CD14-positive monocyte (primary cell): Measurements from ENCODE around the gene SMG6. TPM values are rescaled to one million over a fixed set of nuclear protein-coding genes. Genes with fewer than 3 reads are reported as not detected.

Experiments used
- DNase-seq, 3 donors: peaks; one replicate each; pipeline ENCODE4 v3.0.0-alpha.2; 2011 to 2022
- H2AFZ ChIP-seq: 2 replicates; pipeline ENCODE4 v1.6.0; 2012; ENCODE audit warnings: mild to moderate bottlenecking, low read depth, low read length, inconsistent platforms; ENCODE audit not compliant: insufficient read depth, poor library complexity, severe bottlenecking
- H3K27ac ChIP-seq, 2 donors: 1 replicate in 1 of 2; 2 replicates in 1 of 2; pipeline ENCODE4 v1.5.1; 2012 to 2013; ENCODE audit warnings: low read length in 2 of 2, control low read depth in 1 of 2, inconsistent platforms in 1 of 2, low read depth in 1 of 2, mild to moderate bottlenecking in 1 of 2
- H3K27me3 ChIP-seq, 2 donors: one replicate each; pipeline versions ENCODE4 v1.6.0 to v1.6.1; 2011 to 2013; ENCODE audit warnings: low read length in 2 of 2; ENCODE audit not compliant: control insufficient read depth in 2 of 2, insufficient read depth in 2 of 2
- H3K36me3 ChIP-seq, 2 donors: replicated peaks in 1 of 2; 1 replicate in 1 of 2; 2 replicates in 1 of 2; pipeline versions ENCODE4 v1.5.1 to v1.6.1; 2012 to 2013; ENCODE audit warnings: low read length in 2 of 2, control low read depth in 1 of 2, inconsistent platforms in 1 of 2, mild to moderate bottlenecking in 1 of 2; ENCODE audit not compliant: insufficient read depth in 2 of 2, control insufficient read depth in 1 of 2
- H3K4me1 ChIP-seq, 2 donors: 1 replicate in 1 of 2; 2 replicates in 1 of 2; pipeline versions ENCODE4 v1.5.1 to v1.6.1; 2012 to 2013; ENCODE audit warnings: low read length in 2 of 2, control low read depth in 1 of 2, inconsistent platforms in 1 of 2, mild to moderate bottlenecking in 1 of 2, moderate library complexity in 1 of 2; ENCODE audit not compliant: insufficient read depth in 2 of 2, control insufficient read depth in 1 of 2
- H3K4me2 ChIP-seq: replicated peaks from 2 replicates; pipeline ENCODE3; 2012; ENCODE audit warnings: low read length, moderate library complexity, mild to moderate bottlenecking; ENCODE audit not compliant: poor library complexity, severe bottlenecking; ENCODE audit errors: extremely low read depth
- H3K4me3 ChIP-seq, 3 experiments: fragments of 200-600 bp in 1 of 3; sonication (generic) in 1 of 3; replicated peaks in 1 of 3; 1 replicate in 2 of 3; 2 replicates in 1 of 3; pipeline ENCODE4 v1.5.1; 2011 to 2013; ENCODE audit warnings: low read length in 3 of 3, mild to moderate bottlenecking in 3 of 3, control low read depth in 2 of 3, low read depth in 2 of 3, inconsistent platforms in 1 of 3, moderate library complexity in 1 of 3
- H3K79me2 ChIP-seq: 2 replicates; pipeline ENCODE4 v1.6.0; 2012; ENCODE audit warnings: mild to moderate bottlenecking, control low read depth, inconsistent platforms, low read length, moderate library complexity; ENCODE audit not compliant: insufficient read depth
- H3K9ac ChIP-seq: 2 replicates; pipeline ENCODE4 v1.6.0; 2017; ENCODE audit warnings: low read length, mild to moderate bottlenecking; ENCODE audit not compliant: insufficient read depth, poor library complexity, severe bottlenecking
- H3K9me3 ChIP-seq, 2 donors: replicated peaks in 1 of 2; 1 replicate in 1 of 2; 2 replicates in 1 of 2; pipeline versions ENCODE4 v1.5.1 to v1.6.1; 2012 to 2013; ENCODE audit warnings: low read length in 2 of 2, control low read depth in 1 of 2; ENCODE audit not compliant: control insufficient read depth in 1 of 2, insufficient read depth in 1 of 2
- H4K20me1 ChIP-seq: 2 replicates; pipeline ENCODE4 v1.6.0; 2012; ENCODE audit warnings: mild to moderate bottlenecking, low read length, control low read depth, moderate library complexity; ENCODE audit not compliant: insufficient read depth
- H3K27ac Mint-ChIP-seq, 7 donors: one replicate each; pipeline ENCODE4 v1.8.0; 2020; ENCODE audit warnings: mild to moderate bottlenecking in 7 of 7, mixed read lengths in 7 of 7, moderate library complexity in 6 of 7, inconsistent platforms in 2 of 7
- H3K27me3 Mint-ChIP-seq, 3 donors: one replicate each; pipeline ENCODE4 v1.8.0; 2021 to 2022; ENCODE audit warnings: low read depth in 3 of 3, mild to moderate bottlenecking in 3 of 3, mixed read lengths in 3 of 3, moderate library complexity in 3 of 3, inconsistent platforms in 1 of 3
- H3K36me3 Mint-ChIP-seq, 2 donors: one replicate each; pipeline ENCODE4 v1.8.0; 2020; ENCODE audit warnings: mixed read lengths in 2 of 2, inconsistent platforms in 1 of 2, mild to moderate bottlenecking in 1 of 2
- H3K4me1 Mint-ChIP-seq: one replicate; pipeline ENCODE4 v1.8.0; 2020; ENCODE audit warnings: mild to moderate bottlenecking, mixed read lengths
- H3K4me3 Mint-ChIP-seq, 2 donors: one replicate each; pipeline ENCODE4 v1.8.0; 2020; ENCODE audit warnings: mild to moderate bottlenecking in 2 of 2, mixed read lengths in 2 of 2, moderate library complexity in 1 of 2
- H3K9me3 Mint-ChIP-seq, 7 donors: one replicate each; pipeline ENCODE4 v1.8.0; 2020 to 2022; ENCODE audit warnings: mixed read lengths in 7 of 7, mild to moderate bottlenecking in 6 of 7, moderate library complexity in 6 of 7, inconsistent platforms in 2 of 7
- WGBS: methylation state at CpG from one replicate; pipeline ENCODE4 v1.1.5; 2013; ENCODE audit warnings: missing lambda C conversion rate; ENCODE audit not compliant: insufficient coverage; 5-methylcytosine and 5-hydroxymethylcytosine counted together
- intact Hi-C, 2 donors: fragments of 100-400 bp; cut with micrococcal nuclease; formaldehyde crosslinking; loops; one replicate each; pipeline versions ENCODE4 v1.15.0 to v1.15.1; 2023
- polyA plus RNA-seq, 3 donors: library from polyadenylated mRNA; depleted of rRNA in 1 of 3; unstranded in 2 of 3; stranded (reverse) in 1 of 3; fragments of 300-500 nt in 2 of 3; fragments of >200 nt in 1 of 3; fragmentation: Illumina TruSeq in 2 of 3; gene quantifications; 1 replicate in 2 of 3; 2 replicates in 1 of 3; pipeline ENCODE4 v1.2.3, GENCODE V29; 2012 to 2021
- small RNA-seq: library from RNA; depleted of rRNA; stranded (forward); fragments of <200 nt; gene quantifications from one replicate; pipeline ENCODE3, GENCODE V24; 2012; ENCODE audit warnings: low read depth; ENCODE audit not compliant: insufficient read length
- TF ChIP-seq, protein P1 (sequence below): fragments of 200-600 bp; IDR thresholded peaks from one replicate; pipeline ENCODE4 v1.8.0; 2022; ENCODE audit warnings: antibody characterized with exemption, mild to moderate bottlenecking

The SMG6 gene
- polyA plus RNA-seq, 3 donors, result 0.67 to 7.1 (median 1.1) TPM

DNA sequence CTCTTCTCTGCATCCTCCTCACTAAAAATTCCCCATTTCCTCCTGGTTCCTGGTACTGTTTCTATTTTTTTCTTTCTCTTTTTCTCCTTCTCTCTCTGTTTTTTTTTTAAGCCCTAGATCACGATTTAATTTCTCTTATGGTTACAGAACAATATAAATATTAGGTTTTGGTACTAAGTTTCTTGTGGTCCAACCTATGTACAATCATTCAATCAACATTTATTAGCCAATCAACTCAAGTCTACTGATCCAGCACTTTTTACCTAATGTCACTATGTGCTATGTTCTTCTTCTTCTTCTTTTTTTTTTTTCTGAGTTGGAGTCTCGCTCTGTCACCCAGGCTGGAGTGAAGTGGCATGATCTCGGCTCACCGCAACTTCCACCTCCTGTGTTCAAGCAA is 291.1 kb downstream of the SMG6 start:
- TF ChIP-seq, protein P1, sequence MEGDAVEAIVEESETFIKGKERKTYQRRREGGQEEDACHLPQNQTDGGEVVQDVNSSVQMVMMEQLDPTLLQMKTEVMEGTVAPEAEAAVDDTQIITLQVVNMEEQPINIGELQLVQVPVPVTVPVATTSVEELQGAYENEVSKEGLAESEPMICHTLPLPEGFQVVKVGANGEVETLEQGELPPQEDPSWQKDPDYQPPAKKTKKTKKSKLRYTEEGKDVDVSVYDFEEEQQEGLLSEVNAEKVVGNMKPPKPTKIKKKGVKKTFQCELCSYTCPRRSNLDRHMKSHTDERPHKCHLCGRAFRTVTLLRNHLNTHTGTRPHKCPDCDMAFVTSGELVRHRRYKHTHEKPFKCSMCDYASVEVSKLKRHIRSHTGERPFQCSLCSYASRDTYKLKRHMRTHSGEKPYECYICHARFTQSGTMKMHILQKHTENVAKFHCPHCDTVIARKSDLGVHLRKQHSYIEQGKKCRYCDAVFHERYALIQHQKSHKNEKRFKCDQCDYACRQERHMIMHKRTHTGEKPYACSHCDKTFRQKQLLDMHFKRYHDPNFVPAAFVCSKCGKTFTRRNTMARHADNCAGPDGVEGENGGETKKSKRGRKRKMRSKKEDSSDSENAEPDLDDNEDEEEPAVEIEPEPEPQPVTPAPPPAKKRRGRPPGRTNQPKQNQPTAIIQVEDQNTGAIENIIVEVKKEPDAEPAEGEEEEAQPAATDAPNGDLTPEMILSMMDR, result no peak
- peaks cover 0 to 6% of the 10 kb centered on the region in 2 donors for H3K9me3 ChIP-seq
- no peak overlapping the region for H3K4me3 ChIP-seq
- H3K27ac ChIP-seq, result no peak overlapping the region
- Mint-ChIP-seq H3K9me3 (peaks cover 0 to 6% (median 3%) of the 10 kb centered on the region in 7 donors), H3K27me3 (peaks cover 3 to 17% (median 13%) of the 10 kb centered on the region in 3 donors), H3K4me1 (peaks cover 17% of the 10 kb centered on the region), H3K4me3 (no peak overlapping the region), H3K36me3 (no peaks in the 10 kb centered on the region), H3K27ac (no peak overlapping the region)
- H3K36me3 ChIP-seq, result no peaks in the 10 kb centered on the region
- H2AFZ ChIP-seq, result no peak overlapping the region
- DNase-seq, result no peak
- no peaks in the 10 kb centered on the region for H3K27me3 ChIP-seq
- intact Hi-C loops, result no loop called here
- peaks cover 0 to 3% of the 10 kb centered on the region in 2 donors for H3K4me1 ChIP-seq
- WGBS, result 68% methylated on average over 3 of the region's 4 CpGs
- no peaks in the 10 kb centered on the region for H3K79me2 ChIP-seq
- H3K9ac ChIP-seq, result no peak overlapping the region
- no peak overlapping the region for H3K4me2 ChIP-seq
- H4K20me1 ChIP-seq, result no peaks in the 10 kb centered on the region

- H3K27me3 ChIP-seq, result no peaks in the 10 kb centered on the region
These were observed 291.9 kb downstream of the SMG6 start for GRCh38 chr17:2011411-2012371.

More at GRCh38 chr17:2011411-2012371, 291.9 kb downstream of the SMG6 start:
- Histone ChIP-seq H3K36me3 (no peaks in the 10 kb centered on the region), H3K4me3 (no peak overlapping the region), H4K20me1 (no peaks in the 10 kb centered on the region), H3K4me1 (peaks cover 0 to 3% of the 10 kb centered on the region in 2 donors), H2AFZ (no peak overlapping the region), H3K4me2 (no peak overlapping the region), H3K9me3 (peaks cover 0 to 6% of the 10 kb centered on the region in 2 donors), H3K9ac (no peak overlapping the region), H3K79me2 (no peaks in the 10 kb centered on the region), H3K27ac (no peak overlapping the region)
- WGBS, result 53% methylated on average over 21 of the region's 24 CpGs
- Mint-ChIP-seq H3K36me3 (no peaks in the 10 kb centered on the region), H3K9me3 (peaks cover 0 to 6% (median 3%) of the 10 kb centered on the region in 7 donors), H3K27me3 (peaks cover 3 to 17% (median 12%) of the 10 kb centered on the region in 3 donors), H3K27ac (no peak overlapping the region), H3K4me1 (peaks cover 17% of the 10 kb centered on the region), H3K4me3 (peak overlapping the region; percentile 24 to 31)
- intact Hi-C loops, result no loop called here
- DNase-seq, result no peak
- TF ChIP-seq, protein P1, result no peak

Small RNAs within 50 kb of the gene (small RNA-seq; reads per million reads assigned to genes)
- gene AC090617.6 (not detected), gene AC090617.7 (not detected), gene AC090617.8 (not detected), gene AC090617.9 (not detected), gene MIR132 (1.9 reads per million), gene MIR212 (0.71 reads per million), gene OVCA2 (not detected), gene RN7SL624P (not detected), gene SNORD91A (168 reads per million, percentile 97 among the genes with 10 or more reads in this experiment), gene SNORD91B (208 reads per million, percentile 97 among the genes with 10 or more reads in this experiment)

Other genes with a start within 250 kb of the SMG6 start
- 10 to 100 TPM in 1 of 3 donors, under 1 TPM in 2; 0.13 to 14.2 (median 0.30) TPM for gene HIC1, start 248.7 kb downstream of the SMG6 start, polyA plus RNA-seq
- 1 to 10 TPM; 3.4 to 5.7 (median 3.7) TPM for gene SRR, start 165 bp upstream of the SMG6 start, polyA plus RNA-seq
- 10 to 100 TPM in 1 of 3 donors, 1 to 10 TPM in 2; 8.1 to 10.8 (median 9.3) TPM for gene TSR1, start 32.7 kb upstream of the SMG6 start, polyA plus RNA-seq
- gene SGSM2, start 33.7 kb upstream of the SMG6 start, polyA plus RNA-seq, result 100 to 1,000 TPM in 1 of 3 donors, 1 to 10 TPM in 2; 3.0 to 130 (median 3.5) TPM
- 10 to 100 TPM in 1 of 3 donors, 1 to 10 TPM in 1, under 1 TPM in 1; 0.28 to 42.4 (median 1.3) TPM for gene MNT, start 97.3 kb upstream of the SMG6 start, polyA plus RNA-seq
- 1 to 10 TPM; 3.0 to 8.0 (median 4.7) TPM for gene METTL16, start 208.1 kb upstream of the SMG6 start, polyA plus RNA-seq